Ascending aorta (tissue), 1 donor: Measurements from ENCODE around the gene ZNF557. TPM values are rescaled to one million over a fixed set of nuclear protein-coding genes. Genes with fewer than 3 reads are reported as not detected.

Experiments
- total RNA-seq: library from RNA; depleted of rRNA; stranded (reverse); fragments of >200 nt; gene quantifications from one replicate; pipeline ENCODE4 v1.1.0, GENCODE V29; 2016

ZNF557 gene
- total RNA-seq, 1 donor from 2014 or later = 0.75 TPM

Other genes with a start within 250 kb of the ZNF557 start
- not detected for gene ADGRE1, start 182.1 kb upstream of the ZNF557 start, total RNA-seq
- not detected for gene MBD3L2B, start 48.3 kb upstream of the ZNF557 start, total RNA-seq
- gene MBD3L5, start 39.1 kb upstream of the ZNF557 start, total RNA-seq = not detected
- gene MBD3L4, start 29.5 kb upstream of the ZNF557 start, total RNA-seq = not detected
- not detected for gene MBD3L2, start 20.4 kb upstream of the ZNF557 start, total RNA-seq
- not detected for gene MBD3L3, start 11.0 kb upstream of the ZNF557 start, total RNA-seq
- 39.3 TPM for gene INSR, start 224.7 kb downstream of the ZNF557 start, total RNA-seq